ENCODE results near the gene ATXN1.

Gene ATXN1

DNA sequence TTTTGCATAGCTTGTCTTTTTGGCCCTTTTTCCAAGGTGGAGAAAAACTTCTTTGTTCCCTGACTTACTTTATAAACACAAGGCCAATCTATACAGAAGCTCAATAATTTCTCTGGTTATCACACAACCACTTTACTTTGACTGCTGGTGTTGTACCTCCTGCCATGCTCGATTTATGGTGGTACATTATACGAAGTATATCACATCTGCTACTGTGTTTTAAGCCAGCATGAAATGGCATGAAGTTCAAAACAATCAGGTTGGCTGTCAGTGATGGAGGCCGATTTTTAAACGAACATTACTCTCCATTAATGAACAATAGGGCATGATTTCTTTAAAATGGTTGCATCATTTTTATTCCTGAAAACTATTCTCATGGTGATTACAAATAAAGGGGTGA is 21.0 kb upstream of the ATXN1 start:
- Histone ChIP-seq H3K4me1 (ENCODE audit: low read length) (no peaks in the 10 kb centered on the region), H3K27me3 (ENCODE audit: low read depth, low read length) (no peaks in the 10 kb centered on the region), H3K79me2 (ENCODE audit: low read length) (no peaks in the 10 kb centered on the region), H2AFZ (ENCODE audit: low read depth, low read length) (no peak overlapping the region), H3K4me2 (ENCODE audit: low read length) (no peak overlapping the region), H3K36me3 (replicated peaks; ENCODE audit: low read depth, low read length) (no peaks in the 10 kb centered on the region), H4K20me1 (ENCODE audit: insufficient read depth, low read length) (no peaks in the 10 kb centered on the region), H3K9ac (ENCODE audit: low read length) (no peak overlapping the region), H3K4me3 (ENCODE audit: low read length) (no peak overlapping the region), H3K9me3 (ENCODE audit: insufficient read depth, low read length) (no peaks in the 10 kb centered on the region), H3K27ac (ENCODE audit: low read length) (no peak overlapping the region)
- TF ChIP-seq EZH2phosphoT487 (IDR thresholded peaks at IDR 0.05; ENCODE audit: low read depth) = no peak
- TF ChIP-seq, protein P1, sequence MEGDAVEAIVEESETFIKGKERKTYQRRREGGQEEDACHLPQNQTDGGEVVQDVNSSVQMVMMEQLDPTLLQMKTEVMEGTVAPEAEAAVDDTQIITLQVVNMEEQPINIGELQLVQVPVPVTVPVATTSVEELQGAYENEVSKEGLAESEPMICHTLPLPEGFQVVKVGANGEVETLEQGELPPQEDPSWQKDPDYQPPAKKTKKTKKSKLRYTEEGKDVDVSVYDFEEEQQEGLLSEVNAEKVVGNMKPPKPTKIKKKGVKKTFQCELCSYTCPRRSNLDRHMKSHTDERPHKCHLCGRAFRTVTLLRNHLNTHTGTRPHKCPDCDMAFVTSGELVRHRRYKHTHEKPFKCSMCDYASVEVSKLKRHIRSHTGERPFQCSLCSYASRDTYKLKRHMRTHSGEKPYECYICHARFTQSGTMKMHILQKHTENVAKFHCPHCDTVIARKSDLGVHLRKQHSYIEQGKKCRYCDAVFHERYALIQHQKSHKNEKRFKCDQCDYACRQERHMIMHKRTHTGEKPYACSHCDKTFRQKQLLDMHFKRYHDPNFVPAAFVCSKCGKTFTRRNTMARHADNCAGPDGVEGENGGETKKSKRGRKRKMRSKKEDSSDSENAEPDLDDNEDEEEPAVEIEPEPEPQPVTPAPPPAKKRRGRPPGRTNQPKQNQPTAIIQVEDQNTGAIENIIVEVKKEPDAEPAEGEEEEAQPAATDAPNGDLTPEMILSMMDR (IDR thresholded peaks at IDR 0.05; ENCODE audit: low read depth, low read length) = no peak

DNA sequence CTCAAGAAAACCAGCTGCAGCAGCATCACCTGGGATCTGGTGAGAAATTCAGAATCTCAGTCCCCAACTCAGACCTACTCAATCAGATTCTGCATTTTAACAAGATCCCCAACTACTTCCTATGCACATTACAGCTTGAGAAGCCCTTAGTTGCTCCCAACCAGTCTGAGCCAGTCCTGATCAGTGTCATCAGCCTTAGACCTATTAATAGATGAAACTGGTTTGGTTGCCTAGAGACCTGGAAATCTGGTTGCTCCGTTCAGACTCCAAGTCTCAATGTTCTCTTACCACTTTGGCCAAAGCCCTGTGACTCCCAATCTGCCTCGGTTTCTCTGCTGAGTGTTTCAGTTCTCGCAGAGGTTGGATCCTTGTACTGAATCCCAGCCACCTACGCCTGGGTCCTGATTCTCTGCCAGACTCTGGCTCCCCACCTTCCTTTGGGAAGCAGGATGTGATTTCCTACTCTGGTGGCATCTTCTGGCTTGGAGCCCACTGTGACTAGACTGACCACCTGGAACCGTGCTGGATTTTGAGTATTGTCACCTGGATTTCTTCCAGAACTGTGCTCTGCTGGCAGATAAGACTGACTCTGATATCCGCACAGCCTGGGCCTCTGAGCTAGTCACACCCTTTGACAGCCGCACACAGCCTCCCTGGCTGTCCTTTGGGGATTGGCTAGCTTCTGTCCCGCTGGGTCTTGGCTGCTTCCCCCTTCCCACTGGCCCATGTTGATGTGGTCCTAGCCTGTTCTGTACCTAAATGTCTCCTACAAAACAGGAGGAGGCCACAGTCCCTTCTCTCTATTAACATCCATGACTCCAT is 20.3 kb upstream of the ATXN1 start:
- Histone ChIP-seq H3K4me2 (ENCODE audit: low read length) (no peak overlapping the region), H3K4me1 (ENCODE audit: low read length) (no peaks in the 10 kb centered on the region), H4K20me1 (ENCODE audit: insufficient read depth, low read length) (no peaks in the 10 kb centered on the region), H3K27me3 (ENCODE audit: low read depth, low read length) (no peaks in the 10 kb centered on the region), H2AFZ (ENCODE audit: low read depth, low read length) (no peak overlapping the region), H3K9me3 (ENCODE audit: insufficient read depth, low read length) (no peaks in the 10 kb centered on the region), H3K27ac (ENCODE audit: low read length) (no peak overlapping the region), H3K9ac (ENCODE audit: low read length) (no peak overlapping the region), H3K79me2 (ENCODE audit: low read length) (no peaks in the 10 kb centered on the region), H3K4me3 (ENCODE audit: low read length) (no peak overlapping the region), H3K36me3 (replicated peaks; ENCODE audit: low read depth, low read length) (no peaks in the 10 kb centered on the region)
- TF ChIP-seq, protein P1 (IDR thresholded peaks at IDR 0.05; ENCODE audit: low read depth, low read length) = no peak
- no peak for TF ChIP-seq EZH2phosphoT487 (IDR thresholded peaks at IDR 0.05; ENCODE audit: low read depth)

DNA sequence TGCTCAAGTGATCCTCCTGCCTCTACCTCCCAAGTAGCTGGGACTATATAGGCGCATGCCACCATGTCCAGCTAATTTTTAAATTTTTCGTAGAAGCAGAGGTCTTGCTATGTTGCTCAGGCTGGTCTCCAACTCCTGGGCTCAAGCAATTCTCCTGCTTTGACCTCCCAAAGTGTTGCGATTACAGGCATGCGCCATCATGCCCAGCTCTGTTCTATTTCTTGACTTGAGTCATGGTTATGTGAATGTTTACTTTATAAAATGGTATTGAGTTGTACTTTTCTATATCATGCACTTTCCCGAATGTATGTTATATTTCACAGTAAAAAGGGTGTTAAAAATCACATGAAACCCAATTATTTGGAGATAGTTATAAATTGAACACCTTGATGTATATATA is 17.3 kb upstream of the ATXN1 start:
- H4K20me1 ChIP-seq (ENCODE audit: insufficient read depth, low read length) = no peaks in the 10 kb centered on the region

DNA sequence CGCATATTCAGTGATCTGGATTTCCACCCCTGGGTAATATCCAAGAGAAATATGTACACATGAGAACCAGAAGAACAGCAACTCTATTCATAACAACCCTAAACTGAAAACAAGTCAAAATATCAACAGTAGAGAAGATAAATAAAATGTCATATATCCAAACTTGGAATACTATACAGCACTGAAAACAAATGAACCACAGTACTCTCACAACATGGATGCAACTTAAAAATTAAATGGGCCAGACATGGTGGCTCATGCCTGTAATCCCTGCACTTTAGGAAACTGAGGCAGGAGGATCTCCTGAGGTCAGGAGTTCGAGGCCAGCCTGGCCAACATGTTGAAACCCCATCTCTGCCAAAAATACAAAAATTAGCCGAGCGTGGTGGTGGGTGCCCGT is 16.5 kb upstream of the ATXN1 start:
- Histone ChIP-seq H3K4me2 (ENCODE audit: low read length) (no peak overlapping the region), H3K27ac (ENCODE audit: low read length) (no peak overlapping the region), H3K4me3 (ENCODE audit: low read length) (no peak overlapping the region), H3K36me3 (replicated peaks; ENCODE audit: low read depth, low read length) (no peaks in the 10 kb centered on the region), H3K27me3 (ENCODE audit: low read depth, low read length) (peaks cover 4% of the 10 kb centered on the region; the same call in 1 of the 2 replicates), H3K79me2 (ENCODE audit: low read length) (no peaks in the 10 kb centered on the region), H4K20me1 (ENCODE audit: insufficient read depth, low read length) (no peaks in the 10 kb centered on the region), H3K9me3 (ENCODE audit: insufficient read depth, low read length) (no peaks in the 10 kb centered on the region), H3K9ac (ENCODE audit: low read length) (no peak overlapping the region), H2AFZ (ENCODE audit: low read depth, low read length) (no peak overlapping the region), H3K4me1 (ENCODE audit: low read length) (no peaks in the 10 kb centered on the region)
- TF ChIP-seq, protein P1 (IDR thresholded peaks at IDR 0.05; ENCODE audit: low read depth, low read length) = no peak
- no peak for TF ChIP-seq EZH2phosphoT487 (IDR thresholded peaks at IDR 0.05; ENCODE audit: low read depth)

More for the DNA sequence above, 17.3 kb upstream of the ATXN1 start:
- Histone ChIP-seq H3K27ac (ENCODE audit: low read length) (no peak overlapping the region), H3K27me3 (ENCODE audit: low read depth, low read length) (peaks cover 4% of the 10 kb centered on the region; the same call in 1 of the 2 replicates), H3K36me3 (replicated peaks; ENCODE audit: low read depth, low read length) (no peaks in the 10 kb centered on the region), H3K79me2 (ENCODE audit: low read length) (no peaks in the 10 kb centered on the region), H3K9me3 (ENCODE audit: insufficient read depth, low read length) (no peaks in the 10 kb centered on the region), H2AFZ (ENCODE audit: low read depth, low read length) (no peak overlapping the region), H3K4me2 (ENCODE audit: low read length) (no peak overlapping the region), H3K4me1 (ENCODE audit: low read length) (no peaks in the 10 kb centered on the region), H3K9ac (ENCODE audit: low read length) (no peak overlapping the region), H3K4me3 (ENCODE audit: low read length) (no peak overlapping the region)
- TF ChIP-seq, protein P1 (IDR thresholded peaks at IDR 0.05; ENCODE audit: low read depth, low read length) = no peak
- no peak for TF ChIP-seq EZH2phosphoT487 (IDR thresholded peaks at IDR 0.05; ENCODE audit: low read depth)
